GM12874 (cell line): ENCODE data around the gene NXPH3.

Experiments used
- TF ChIP-seq, protein P1 (sequence below): IDR thresholded peaks from 2 replicates; pipeline ENCODE4 v1.5.1; 2011; ENCODE audit warnings: low read depth, mild to moderate bottlenecking, control low read depth, low read length, moderate library complexity; ENCODE audit not compliant: insufficient read depth

NXPH3 gene

GRCh38 chr17:49575679-49576087 is at the start of gene NXPH3:
TSS of gene NXPH3 (plus strand) at chr17:49575871. CDS start at chr17:49576220, 349 bp downstream.
- TF ChIP-seq, protein P1, sequence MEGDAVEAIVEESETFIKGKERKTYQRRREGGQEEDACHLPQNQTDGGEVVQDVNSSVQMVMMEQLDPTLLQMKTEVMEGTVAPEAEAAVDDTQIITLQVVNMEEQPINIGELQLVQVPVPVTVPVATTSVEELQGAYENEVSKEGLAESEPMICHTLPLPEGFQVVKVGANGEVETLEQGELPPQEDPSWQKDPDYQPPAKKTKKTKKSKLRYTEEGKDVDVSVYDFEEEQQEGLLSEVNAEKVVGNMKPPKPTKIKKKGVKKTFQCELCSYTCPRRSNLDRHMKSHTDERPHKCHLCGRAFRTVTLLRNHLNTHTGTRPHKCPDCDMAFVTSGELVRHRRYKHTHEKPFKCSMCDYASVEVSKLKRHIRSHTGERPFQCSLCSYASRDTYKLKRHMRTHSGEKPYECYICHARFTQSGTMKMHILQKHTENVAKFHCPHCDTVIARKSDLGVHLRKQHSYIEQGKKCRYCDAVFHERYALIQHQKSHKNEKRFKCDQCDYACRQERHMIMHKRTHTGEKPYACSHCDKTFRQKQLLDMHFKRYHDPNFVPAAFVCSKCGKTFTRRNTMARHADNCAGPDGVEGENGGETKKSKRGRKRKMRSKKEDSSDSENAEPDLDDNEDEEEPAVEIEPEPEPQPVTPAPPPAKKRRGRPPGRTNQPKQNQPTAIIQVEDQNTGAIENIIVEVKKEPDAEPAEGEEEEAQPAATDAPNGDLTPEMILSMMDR: peak; percentile 58

- TF ChIP-seq, protein P1: no peak
These were observed 47.6 kb upstream of the NXPH3 start for GRCh38 chr17:49527927-49528651.

DNA sequence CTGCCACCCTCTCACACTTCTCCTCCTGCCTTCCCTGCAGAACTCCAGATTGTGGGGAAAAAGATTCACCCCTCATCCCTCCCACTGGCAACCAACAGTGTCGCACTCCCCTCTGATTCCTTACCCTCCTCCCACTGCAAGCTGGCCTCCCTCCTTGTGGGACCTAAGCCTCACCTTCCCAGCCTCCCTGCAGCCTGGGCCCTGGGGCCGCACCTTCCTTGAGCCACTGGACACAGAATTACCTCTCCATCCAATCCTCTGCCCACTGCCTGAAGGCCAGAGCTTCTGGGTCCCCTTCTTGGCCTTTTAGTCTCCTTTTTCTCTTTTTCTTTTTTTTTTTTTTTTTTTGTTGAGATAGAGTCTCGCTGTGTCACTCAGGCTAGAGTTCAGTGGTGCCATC is 46.7 kb upstream of the NXPH3 start:
- TF ChIP-seq, protein P1: no peak

DNA sequence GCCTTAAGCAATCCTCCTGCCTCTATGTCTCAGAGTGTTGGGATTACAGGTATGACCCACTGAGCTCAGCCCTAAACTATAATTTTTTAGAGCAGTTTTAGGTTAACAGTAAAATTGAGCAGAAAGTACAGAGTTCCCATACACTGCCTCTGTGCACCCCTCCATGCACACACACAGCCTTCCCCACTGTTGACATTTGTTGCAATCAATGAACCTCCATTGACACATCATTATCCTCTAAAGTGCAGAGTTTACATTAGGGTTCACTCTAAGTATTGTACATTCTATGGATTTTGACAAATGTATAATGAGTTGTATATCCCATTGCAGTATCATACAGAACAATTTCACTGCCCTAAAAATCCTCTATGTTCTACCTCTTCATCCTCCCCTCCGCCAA is 45.6 kb upstream of the NXPH3 start:
- TF ChIP-seq, protein P1: no peak

DNA sequence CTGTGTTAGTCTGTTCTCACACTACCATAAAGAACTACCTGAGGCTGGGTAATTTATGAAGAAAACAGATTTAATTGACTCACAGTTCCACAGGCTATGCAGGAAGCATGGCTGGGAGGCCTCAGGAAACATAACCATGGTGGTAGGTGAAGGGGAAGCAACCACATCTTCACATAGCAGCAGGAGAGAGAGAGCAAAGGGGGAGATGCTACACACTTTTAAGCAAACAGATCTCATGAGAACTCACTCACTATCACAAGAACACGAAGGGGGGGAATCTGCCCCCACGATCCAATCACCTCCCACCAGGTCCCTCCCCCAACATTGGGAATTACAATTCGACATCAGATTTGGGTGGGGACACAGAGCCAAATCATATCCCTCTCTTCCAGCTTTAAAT is 31.8 kb upstream of the NXPH3 start:
- TF ChIP-seq, protein P1: no peak

DNA sequence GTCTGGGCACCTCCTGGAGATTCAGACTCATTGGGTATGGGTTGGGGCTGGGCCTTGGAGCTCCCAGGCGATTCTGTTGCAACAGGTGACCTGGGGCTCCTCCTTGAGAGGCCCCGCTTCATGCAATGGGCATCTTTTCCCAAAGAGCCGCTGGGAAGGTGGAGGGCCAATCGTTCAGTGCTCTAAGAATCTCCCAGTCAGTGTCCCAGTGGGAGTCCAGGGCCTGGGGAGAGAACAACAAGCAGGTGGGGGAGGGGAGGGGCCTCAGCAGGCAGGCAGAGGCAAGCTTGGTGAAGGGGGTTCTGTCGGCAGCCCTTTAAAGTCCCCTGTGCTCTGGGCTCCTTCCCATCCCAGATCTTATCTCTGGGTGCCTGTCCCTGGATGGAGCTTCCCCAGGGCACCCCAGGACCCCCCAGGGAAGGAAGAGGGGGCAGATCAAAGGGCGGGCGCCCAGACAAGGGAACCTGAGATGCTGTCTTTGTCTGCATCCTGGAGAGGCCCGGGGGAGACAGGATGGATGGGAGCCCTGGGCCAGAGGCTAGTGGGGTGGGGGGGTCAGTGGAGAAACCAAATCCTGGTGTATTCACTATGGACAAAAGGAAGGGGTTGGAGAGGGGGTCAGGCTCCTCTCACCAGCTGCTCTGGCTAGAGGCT is 30.5 kb upstream of the NXPH3 start:
- TF ChIP-seq, protein P1: no peak

GRCh38 chr17:49545806-49546545 is 29.7 kb upstream of the NXPH3 start:
- TF ChIP-seq, protein P1: no peak
